Vagina (tissue), 2 donors: ENCODE data around the gene ACAP1.

Experiments used
- POLR2A ChIP-seq, 2 donors: fragments of 450-650 bp; IDR thresholded peaks; one replicate each; pipeline ENCODE4 v1.6.1; 2017; ENCODE audit warnings: antibody characterized with exemption in 2 of 2, mild to moderate bottlenecking in 2 of 2, moderate library complexity in 2 of 2
- POLR2AphosphoS5 ChIP-seq, 2 donors: sonication (generic); formaldehyde crosslinking; IDR thresholded peaks; one replicate each; pipeline ENCODE4 v1.9.0; 2017; ENCODE audit warnings: antibody characterized with exemption in 2 of 2, mild to moderate bottlenecking in 2 of 2, low read depth in 1 of 2; ENCODE audit not compliant: insufficient read depth in 1 of 2
- TF ChIP-seq, protein P1 (sequence below), 3 experiments: fragments of 450-650 bp in 2 of 3; fragments of 200-600 bp in 1 of 3; sonication (generic) in 1 of 3; IDR thresholded peaks; one replicate each; pipeline ENCODE4 v1.5.1; 2017 to 2019; ENCODE audit warnings: antibody characterized with exemption in 3 of 3, mild to moderate bottlenecking in 2 of 3, moderate library complexity in 2 of 3

DNA sequence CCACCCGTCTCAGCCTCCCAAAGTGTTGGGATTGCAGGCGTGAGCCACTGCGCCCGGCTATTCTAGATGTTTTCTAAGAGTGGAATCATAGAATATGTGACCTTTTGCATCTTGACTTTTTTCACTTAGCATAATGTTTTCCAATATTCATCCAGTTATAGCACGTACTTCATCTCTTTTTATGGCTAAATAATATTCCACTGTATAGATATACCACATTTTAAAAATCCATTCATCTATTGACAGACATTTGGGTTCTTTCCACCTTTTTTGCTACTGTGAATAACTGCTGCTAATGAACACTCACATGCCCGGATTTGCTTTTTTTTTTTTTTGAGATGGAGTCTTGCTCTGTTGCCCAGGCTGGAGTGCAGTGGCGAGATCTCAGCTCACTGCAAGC, 32.1 kb upstream of the ACAP1 start:
- TF ChIP-seq, protein P1, sequence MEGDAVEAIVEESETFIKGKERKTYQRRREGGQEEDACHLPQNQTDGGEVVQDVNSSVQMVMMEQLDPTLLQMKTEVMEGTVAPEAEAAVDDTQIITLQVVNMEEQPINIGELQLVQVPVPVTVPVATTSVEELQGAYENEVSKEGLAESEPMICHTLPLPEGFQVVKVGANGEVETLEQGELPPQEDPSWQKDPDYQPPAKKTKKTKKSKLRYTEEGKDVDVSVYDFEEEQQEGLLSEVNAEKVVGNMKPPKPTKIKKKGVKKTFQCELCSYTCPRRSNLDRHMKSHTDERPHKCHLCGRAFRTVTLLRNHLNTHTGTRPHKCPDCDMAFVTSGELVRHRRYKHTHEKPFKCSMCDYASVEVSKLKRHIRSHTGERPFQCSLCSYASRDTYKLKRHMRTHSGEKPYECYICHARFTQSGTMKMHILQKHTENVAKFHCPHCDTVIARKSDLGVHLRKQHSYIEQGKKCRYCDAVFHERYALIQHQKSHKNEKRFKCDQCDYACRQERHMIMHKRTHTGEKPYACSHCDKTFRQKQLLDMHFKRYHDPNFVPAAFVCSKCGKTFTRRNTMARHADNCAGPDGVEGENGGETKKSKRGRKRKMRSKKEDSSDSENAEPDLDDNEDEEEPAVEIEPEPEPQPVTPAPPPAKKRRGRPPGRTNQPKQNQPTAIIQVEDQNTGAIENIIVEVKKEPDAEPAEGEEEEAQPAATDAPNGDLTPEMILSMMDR (IDR thresholded peaks at IDR 0.05), result no peak
- TF ChIP-seq POLR2AphosphoS5 (IDR thresholded peaks at IDR 0.05; ENCODE audit: insufficient read depth in 1 of 2, low read depth in 1 of 2) (no peak), POLR2A (IDR thresholded peaks at IDR 0.05) (no peak)
